Progenitor cell of endocrine pancreas (in vitro differentiated cells): ENCODE results near the gene TUBGCP2. TPM values are rescaled to one million over a fixed set of nuclear protein-coding genes. Genes with fewer than 3 reads are reported as not detected.
A peak's percentile ranks its signal among the peaks of the same experiment; 100 is the strongest.

ENCODE experiments used
- DNase-seq: peaks from one replicate; pipeline ENCODE4 v3.0.0; 2021; ENCODE audit warnings: low spot score; ENCODE audit not compliant: unreplicated experiment
- H3K27ac Mint-ChIP-seq: 2 replicates; pipeline ENCODE4 v1.8.0; 2021; ENCODE audit warnings: mild to moderate bottlenecking, moderate library complexity, mixed read lengths
- H3K27me3 Mint-ChIP-seq: 2 replicates; pipeline ENCODE4 v1.8.0; 2021; ENCODE audit warnings: mixed read lengths
- H3K36me3 Mint-ChIP-seq: 2 replicates; pipeline ENCODE4 v1.8.0; 2022; ENCODE audit warnings: mixed read lengths; ENCODE audit not compliant: insufficient read depth
- H3K4me1 Mint-ChIP-seq: 2 replicates; pipeline ENCODE4 v1.8.0; 2021; ENCODE audit warnings: low read depth, mixed read lengths
- H3K4me3 Mint-ChIP-seq: 2 replicates; pipeline ENCODE4 v1.8.0; 2021; ENCODE audit warnings: low read depth, mild to moderate bottlenecking, moderate library complexity, mixed read lengths
- H3K9me3 Mint-ChIP-seq: 2 replicates; pipeline ENCODE4 v1.8.0; 2021; ENCODE audit warnings: low read depth, mixed read lengths
- CTCF ChIP-seq: fragments of 200-600 bp; sonication (generic); IDR thresholded peaks from one replicate; pipeline ENCODE4 v1.5.0; 2021; ENCODE audit warnings: antibody characterized with exemption, mild to moderate bottlenecking; ENCODE audit not compliant: unreplicated experiment
- total RNA-seq: library from RNA; stranded (reverse); gene quantifications from 2 replicates; pipeline ENCODE4 v1.2.1, GENCODE V29; 2021

Gene TUBGCP2
- total RNA-seq, 1 donor from 2014 or later = 77.0 TPM

GRCh38 chr10:133289761-133290160 is 18.9 kb downstream of the TUBGCP2 start:
- no peak for TF ChIP-seq CTCF
- H3K4me3 Mint-ChIP-seq = no peak overlapping the region

DNA sequence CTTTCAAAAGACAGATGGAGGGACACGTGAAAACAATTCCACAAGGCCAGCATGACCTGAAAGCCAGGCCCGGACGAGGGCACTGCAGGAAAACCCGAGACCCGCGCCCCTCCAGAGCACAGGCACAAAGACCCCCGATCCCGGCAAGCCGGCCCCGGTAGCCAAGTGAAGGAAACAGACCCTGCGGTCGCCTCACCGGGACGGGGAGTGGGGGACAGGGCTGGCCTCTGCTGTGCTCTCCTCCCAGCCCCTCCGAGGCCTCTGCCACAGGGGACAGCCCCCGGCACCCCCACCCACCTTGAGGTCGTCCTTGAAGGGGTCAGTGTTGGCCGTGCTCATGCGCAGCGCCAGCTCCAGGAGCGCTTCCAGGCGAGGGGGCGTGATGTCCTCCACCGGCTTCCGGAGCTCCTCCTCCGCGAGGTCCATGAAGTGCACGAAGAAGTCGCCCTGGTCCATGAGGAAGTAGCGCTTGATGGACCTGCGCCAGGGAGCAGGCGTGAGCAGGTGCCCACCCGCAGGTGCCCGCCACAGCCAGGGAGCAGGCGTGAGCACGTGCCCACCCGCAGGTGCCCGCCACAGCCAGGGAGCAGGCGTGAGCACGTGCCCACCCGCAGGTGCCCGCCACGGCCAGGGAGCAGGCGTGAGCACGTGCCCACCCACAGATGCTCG is 20.7 kb downstream of the TUBGCP2 start:
- no peak overlapping the region for H3K27ac Mint-ChIP-seq
- no peaks in the 10 kb centered on the region for H3K27me3 Mint-ChIP-seq
- H3K4me3 Mint-ChIP-seq = no peak overlapping the region
- no peaks in the 10 kb centered on the region for H3K9me3 Mint-ChIP-seq
- DNase-seq = no peak
- peaks cover 3% of the 10 kb centered on the region for H3K4me1 Mint-ChIP-seq
- peaks cover 36% of the 10 kb centered on the region for H3K36me3 Mint-ChIP-seq
- TF ChIP-seq CTCF = no peak

More at GRCh38 chr10:133289761-133290160, 18.9 kb downstream of the TUBGCP2 start:
- Mint-ChIP-seq H3K27ac (peak overlapping the region; percentile 49), H3K36me3 (peaks cover 34% of the 10 kb centered on the region), H3K27me3 (no peaks in the 10 kb centered on the region), H3K4me1 (peaks cover 3% of the 10 kb centered on the region), H3K9me3 (no peaks in the 10 kb centered on the region)
- no peak for DNase-seq

DNA sequence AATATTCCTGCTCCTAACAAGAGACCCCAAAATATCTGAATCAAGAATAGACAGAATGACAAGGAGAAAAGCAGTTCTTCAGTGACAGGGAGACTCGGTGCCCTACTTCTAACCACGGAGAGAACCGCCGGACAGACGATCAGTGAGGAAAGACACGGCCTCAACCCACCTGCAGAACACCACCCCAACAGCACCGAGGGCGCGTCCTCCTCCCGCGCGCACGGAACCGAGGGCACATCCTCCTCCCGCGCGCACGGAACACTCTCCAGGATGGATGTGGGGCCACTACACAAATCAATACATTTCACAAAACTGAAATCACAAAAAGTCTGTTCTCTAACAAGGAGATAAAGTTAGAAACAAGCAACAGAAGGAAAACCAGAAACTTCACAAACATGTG is 22.3 kb downstream of the TUBGCP2 start:
- H3K4me1 Mint-ChIP-seq = peaks cover 3% of the 10 kb centered on the region
- no peak overlapping the region for H3K27ac Mint-ChIP-seq
- no peak overlapping the region for H3K4me3 Mint-ChIP-seq
- no peak for DNase-seq
- TF ChIP-seq CTCF = no peak
- peaks cover 36% of the 10 kb centered on the region for H3K36me3 Mint-ChIP-seq
- no peaks in the 10 kb centered on the region for H3K27me3 Mint-ChIP-seq
- no peaks in the 10 kb centered on the region for H3K9me3 Mint-ChIP-seq

DNA sequence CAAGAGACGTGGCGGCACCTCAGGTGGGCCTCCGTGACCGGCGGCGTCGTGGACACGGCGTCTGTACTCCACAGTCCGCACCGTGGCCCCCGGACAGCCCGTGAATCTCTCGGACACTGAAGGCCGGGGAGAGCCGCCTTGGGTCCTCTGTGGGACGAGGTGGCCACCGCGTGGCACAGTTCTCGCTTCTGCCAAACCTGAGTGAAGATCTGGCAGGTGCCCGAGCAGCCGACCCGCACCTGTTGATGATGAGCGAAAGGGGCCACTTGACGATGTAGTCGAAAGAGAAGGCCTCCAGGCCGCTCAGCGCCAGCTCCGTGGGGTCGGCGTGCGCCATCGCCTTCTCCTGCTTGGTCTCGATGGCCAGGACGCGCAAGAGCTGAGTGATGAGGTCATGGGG is 23.5 kb downstream of the TUBGCP2 start:
- Mint-ChIP-seq H3K27me3 (no peaks in the 10 kb centered on the region), H3K4me1 (peaks cover 3% of the 10 kb centered on the region), H3K36me3 (peaks cover 31% of the 10 kb centered on the region), H3K27ac (no peak overlapping the region), H3K9me3 (no peaks in the 10 kb centered on the region), H3K4me3 (no peak overlapping the region)
- no peak for DNase-seq
- TF ChIP-seq CTCF = no peak

DNA sequence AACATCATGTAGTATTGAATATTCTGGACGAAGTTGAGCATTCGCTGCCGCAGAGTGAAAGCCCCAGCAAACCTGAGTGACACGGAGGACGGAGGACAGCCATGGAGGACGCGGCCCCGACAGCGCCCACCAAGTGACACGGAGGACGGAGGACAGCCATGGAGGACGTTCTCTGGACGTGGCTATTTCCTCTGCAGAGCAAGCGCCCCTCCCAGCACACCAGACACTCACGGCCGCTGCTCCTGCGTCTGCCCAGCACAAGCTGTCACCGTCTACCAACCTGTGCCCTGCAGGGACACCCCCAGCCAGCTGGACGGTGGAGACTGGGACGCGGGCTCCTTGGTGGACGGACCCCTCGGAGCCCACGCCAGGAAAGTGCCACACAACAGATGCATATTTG is 24.7 kb downstream of the TUBGCP2 start:
- peaks cover 27% of the 10 kb centered on the region for H3K36me3 Mint-ChIP-seq
- H3K4me3 Mint-ChIP-seq = no peak overlapping the region
- no peak for TF ChIP-seq CTCF
- no peak overlapping the region for H3K27ac Mint-ChIP-seq
- H3K9me3 Mint-ChIP-seq = no peaks in the 10 kb centered on the region
- peaks cover 6% of the 10 kb centered on the region for H3K4me1 Mint-ChIP-seq
- no peak for DNase-seq
- no peaks in the 10 kb centered on the region for H3K27me3 Mint-ChIP-seq
